Right cardiac atrium (tissue), 5 donors: Measurements from ENCODE around the gene TLCD5. TPM values are rescaled to one million over a fixed set of nuclear protein-coding genes. Genes with fewer than 3 reads are reported as not detected.

ENCODE experiments used
- polyA plus RNA-seq: library from polyadenylated mRNA; stranded (reverse); fragments of 200-250 nt; gene quantifications from one replicate; pipeline ENCODE4 v1.2.3, GENCODE V29; 2013
- total RNA-seq, 4 donors: library from RNA; stranded (reverse); fragmentation: NEBNext Ultra II Directional; extraction: Animal tissue kit (Norgen Biotek cat#: 25700); gene quantifications; one replicate each; pipeline ENCODE4 v1.2.1, GENCODE V29; 2021
- donor health status: healthy with polysubstance abuse.
- donor health status: DM: no; HTN: yes; CAD: no.
- donor health status: DM: no; HTN: no; CAD: no.
- donor health status: DM: no; HTN: yes; CAD: no; lungs with severe emphysema.
- donor health status: DM: yes; HTN: yes; CAD: no.

Gene TLCD5
- total and polyA plus RNA-seq, 5 donors, result 7.5 to 21.3 (median 17.0) TPM

Other genes starting within 250 kb of the TLCD5 start
- gene TRIM29, start 187.2 kb upstream of the TLCD5 start, total RNA-seq, result under 1 TPM in 1 of 4 donors, not detected in 3; 0.34 TPM
- gene TRIM29, start 187.2 kb upstream of the TLCD5 start, polyA plus RNA-seq, result 0.16 TPM
- gene OAF, start 114.3 kb upstream of the TLCD5 start, total RNA-seq, result 10 to 100 TPM; 21.6 to 57.1 (median 44.9) TPM
- 25.3 TPM for gene OAF, start 114.3 kb upstream of the TLCD5 start, polyA plus RNA-seq
- under 1 TPM in 3 of 4 donors, not detected in 1; 0.17 to 0.31 (median 0.22) TPM for gene POU2F3, start 85.2 kb upstream of the TLCD5 start, total RNA-seq
- gene POU2F3, start 85.2 kb upstream of the TLCD5 start, polyA plus RNA-seq, result 0.05 TPM
- gene ARHGEF12, start 11.1 kb downstream of the TLCD5 start, total RNA-seq, result 100 to 1,000 TPM in 2 of 4 donors, 10 to 100 TPM in 2; 93.1 to 112 (median 97.3) TPM
- gene ARHGEF12, start 11.1 kb downstream of the TLCD5 start, polyA plus RNA-seq, result 26.1 TPM
- 1 to 10 TPM in 2 of 4 donors, under 1 TPM in 1, not detected in 1; 0.59 to 3.4 (median 1.0) TPM for gene GRIK4, start 186.4 kb downstream of the TLCD5 start, total RNA-seq
- 0.32 TPM for gene GRIK4, start 186.4 kb downstream of the TLCD5 start, polyA plus RNA-seq